ENCODE measurements around the gene ZC3H12D.

DNA sequence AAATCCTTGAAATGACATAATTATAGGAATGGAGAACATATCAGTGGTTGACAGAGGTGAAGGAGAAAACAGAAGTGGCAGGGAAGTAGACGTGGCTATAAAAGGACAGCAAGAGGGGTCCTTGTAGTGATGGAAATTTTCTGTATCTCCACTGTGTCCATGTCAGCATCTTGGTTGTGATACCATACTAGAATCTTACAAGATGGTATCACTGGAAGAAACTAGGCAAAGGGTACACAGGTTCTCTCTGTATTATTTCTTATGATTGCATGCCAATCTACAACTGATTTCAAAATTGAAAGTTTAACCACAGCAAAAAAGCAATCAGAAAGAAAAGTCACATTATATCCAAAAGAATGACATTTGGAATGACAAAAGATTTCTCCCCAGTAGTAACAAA lies 16.4 kb upstream of the ZC3H12D start:
- no peak for TF ChIP-seq CTCF (IDR thresholded peaks at IDR 0.05)
- no peak for TF ChIP-seq POLR2A (IDR thresholded peaks at IDR 0.05)

All from heart left ventricle (tissue), 13 donors.